Measurements from ENCODE around the gene DBT. TPM values are rescaled to one million over a fixed set of nuclear protein-coding genes. Genes with fewer than 3 reads are reported as not detected.

The DBT gene
- total and polyA plus RNA-seq, 2 of the 8 experiments (the other 6 are each of a cell fraction or from before 2014, with no cell fraction given) = 3.3 to 24.6 TPM

DNA sequence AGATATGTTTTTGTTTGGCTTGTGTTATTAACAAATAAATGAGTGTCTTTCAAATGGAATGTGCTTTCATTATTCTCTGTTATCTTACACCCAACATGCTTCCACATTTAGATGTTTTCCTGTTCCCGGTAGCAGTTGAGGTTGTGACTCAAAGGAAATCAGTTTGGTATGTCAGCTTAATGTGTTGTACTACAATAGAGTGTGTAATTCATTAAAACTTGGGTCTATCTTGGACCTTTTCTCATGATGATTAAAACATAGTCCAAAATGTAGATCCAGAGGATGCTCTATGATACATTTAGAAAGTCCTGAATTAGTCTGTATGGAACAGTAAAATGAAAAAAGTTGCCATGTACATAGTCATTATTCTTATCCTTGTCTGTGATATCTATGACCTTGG is 43.1 kb upstream of the DBT start:
- peaks cover 0 to 28% (median 3%) of the 10 kb centered on the region in 4 experiments; a peak in 4 of 8 replicates for H3K36me3 ChIP-seq (ENCODE audit: control insufficient read depth in 2 of 4, insufficient read depth in 4 of 4, low read length in 3 of 4)
- no peak overlapping the region for H3K27ac ChIP-seq (ENCODE audit: low read depth, low read length)
- TF ChIP-seq BCL11A (IDR thresholded peaks at IDR 0.05; ENCODE audit: low read depth in 2 of 2, low read length in 2 of 2) = no peak
- TF ChIP-seq, protein P1, sequence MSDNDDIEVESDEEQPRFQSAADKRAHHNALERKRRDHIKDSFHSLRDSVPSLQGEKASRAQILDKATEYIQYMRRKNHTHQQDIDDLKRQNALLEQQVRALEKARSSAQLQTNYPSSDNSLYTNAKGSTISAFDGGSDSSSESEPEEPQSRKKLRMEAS (IDR thresholded peaks at IDR 0.05) = no peak
- no peak for TF ChIP-seq CEBPB (IDR thresholded peaks at IDR 0.05; ENCODE audit: low read depth, low read length)
- no peak for TF ChIP-seq CHD1 (IDR thresholded peaks at IDR 0.05; ENCODE audit: low read depth, low read length)
- no peak for TF ChIP-seq PHF8 (conservative IDR thresholded peaks at IDR 0.05; ENCODE audit: low read depth, low read length)
- TF ChIP-seq SP2 (IDR thresholded peaks at IDR 0.05; ENCODE audit: low read length) = no peak
- no peak for TF ChIP-seq RAD21 (IDR thresholded peaks at IDR 0.05 in 1 of 2, conservative IDR thresholded peaks at IDR 0.05 in 1 of 2; ENCODE audit: low read depth in 2 of 2, low read length in 2 of 2)
- no peak for TF ChIP-seq ZNF274 (IDR thresholded peaks at IDR 0.05; ENCODE audit: borderline replicate concordance, extremely low read depth, low read length)
- no peak for TF ChIP-seq ATF3 (IDR thresholded peaks at IDR 0.05; ENCODE audit: insufficient read depth, low read depth, low read length)
- no peak for TF ChIP-seq KDM5A (IDR thresholded peaks at IDR 0.05; ENCODE audit: low read length)
- no peak for TF ChIP-seq EP300 (IDR thresholded peaks at IDR 0.05; ENCODE audit: borderline replicate concordance in 1 of 2, low read depth in 2 of 2, low read length in 2 of 2)
- TF ChIP-seq RBBP5 (IDR thresholded peaks at IDR 0.05; ENCODE audit: borderline replicate concordance, low read depth, low read length) = no peak
- no peak for TF ChIP-seq EZH2 (IDR thresholded peaks at IDR 0.05; ENCODE audit: low read depth, low read length, severe bottlenecking)

More for the DNA sequence above, 43.1 kb upstream of the DBT start:
- FAIRE-seq (no peak), DNase-seq (ENCODE audit: low read depth in 1 of 2, low spot score in 2 of 2) (no peak)
- 82% methylated on average over 1 of the region's 1 CpG; no CpG with 5 or more reads in 1 of the 2 experiments for WGBS, 2 experiments (ENCODE audit: extremely low coverage in 1 of 2, insufficient coverage in 1 of 2, insufficient read length in 1 of 2, insufficient replicate concordance in 2 of 2, low coverage in 1 of 2, low lambda C conversion rate in 2 of 2, missing lambda C conversion rate in 1 of 2)
- Histone ChIP-seq H3K9me3 (ENCODE audit: insufficient read depth in 2 of 2, low read depth in 1 of 2, low read length in 1 of 2) (no peaks in the 10 kb centered on the region), H2AFZ (ENCODE audit: low read length) (no peak overlapping the region), H3K79me1 (ENCODE audit: low read depth, low read length) (no peaks in the 10 kb centered on the region), H3K4me1 (replicated peaks in 1 of 4; ENCODE audit: control insufficient read depth in 3 of 4, insufficient read depth in 4 of 4, low read length in 3 of 4) (peaks cover 0 to 3% (median 0%) of the 10 kb centered on the region in 4 experiments; a peak in 2 of 7 replicates), H3K4ac (replicated peaks; ENCODE audit: insufficient read length, low read depth, low read length) (no peak overlapping the region), H4K8ac (ENCODE audit: extremely low read depth, insufficient read depth, low read length) (no peak overlapping the region), H3K79me2 (ENCODE audit: control insufficient read depth in 1 of 2, insufficient read depth in 2 of 2, low read length in 2 of 2) (no peaks in the 10 kb centered on the region), H2BK15ac (ENCODE audit: low read length) (no peak overlapping the region), H3K56ac (replicated peaks; ENCODE audit: insufficient read length, low read depth, low read length) (no peak overlapping the region), H2BK5ac (ENCODE audit: low read depth, low read length) (no peak overlapping the region), H3K4me2 (ENCODE audit: insufficient read depth in 1 of 2, low read depth in 2 of 2, low read length in 2 of 2) (no peak overlapping the region), H4K5ac (ENCODE audit: insufficient read length, low read depth, low read length) (no peak overlapping the region), H3K18ac (ENCODE audit: extremely low read depth, low read length) (no peak overlapping the region), H4K91ac (replicated peaks; ENCODE audit: insufficient read length, low read length) (no peak overlapping the region), H3K4me3 (ENCODE audit: extremely low read depth in 1 of 4, insufficient read depth in 2 of 4, low read depth in 3 of 4, low read length in 4 of 4) (no peak overlapping the region), H2BK120ac (replicated peaks; ENCODE audit: low read depth, low read length) (no peak overlapping the region), H3K23me2 (ENCODE audit: low read depth, low read length) (no peaks in the 10 kb centered on the region), H3K9ac (replicated peaks in 1 of 4; ENCODE audit: extremely low read depth in 1 of 4, low read depth in 3 of 4, low read length in 3 of 4) (no peak overlapping the region), H3K27me3 (replicated peaks in 1 of 4; ENCODE audit: control insufficient read depth in 3 of 4, extremely low read depth in 1 of 4, insufficient read depth in 3 of 4, low read length in 3 of 4) (no peaks in the 10 kb centered on the region), H4K20me1 (replicated peaks in 1 of 2; ENCODE audit: control insufficient read depth in 1 of 2, insufficient read depth in 2 of 2, low read length in 2 of 2) (no peaks in the 10 kb centered on the region), H2AK5ac (ENCODE audit: low read depth, low read length) (no peak overlapping the region), H3K23ac (ENCODE audit: insufficient read length) (no peak overlapping the region), H2BK20ac (ENCODE audit: low read length) (no peak overlapping the region), H3K14ac (ENCODE audit: insufficient read length) (no peak overlapping the region), H2BK12ac (ENCODE audit: low read depth, low read length) (no peak overlapping the region)
- POLR2A ChIA-PET (ENCODE audit: partially characterized antibody) = no interaction called here
- CTCF ChIA-PET (ENCODE audit: partially characterized antibody) = no interaction called here

Measured in H1 (cell line).